RWPE2 (cell line): ENCODE measurements around the gene RABGAP1L.
A peak's percentile ranks its signal among the peaks of the same experiment; 100 is the strongest.
"Not testable (repeated sequence)": the region's sequence is repeated elsewhere in the genome, so short reads cannot be mapped to it uniquely, and the experiment has no call there.

Source experiments
- ATAC-seq: fragments of 200-7000 bp; cut with Tn5 transposase; 3 replicates; pipeline ENCODE4 v1.9.1; 2021; ENCODE audit warnings: low read depth
- DNase-seq: peaks from one replicate; pipeline ENCODE4 v3.0.0-alpha.2; 2020; ENCODE audit warnings: low spot score
- H3K27ac ChIP-seq: fragments of 450-650 bp; 2 replicates; pipeline ENCODE4 v1.5.1; 2017; ENCODE audit warnings: mild to moderate bottlenecking; ENCODE audit not compliant: poor library complexity, severe bottlenecking
- H3K27me3 ChIP-seq: fragments of 250-450 bp; sonication (Bioruptor Pico); 2 replicates; pipeline ENCODE4 v1.5.1; 2021; ENCODE audit warnings: mild to moderate bottlenecking, moderate library complexity; ENCODE audit not compliant: insufficient read depth, poor library complexity, severe bottlenecking
- H3K36me3 ChIP-seq: fragments of 250-450 bp; sonication (Bioruptor Pico); 2 replicates; pipeline ENCODE4 v1.5.1; 2020; ENCODE audit warnings: low read depth, mild to moderate bottlenecking, moderate library complexity
- H3K4me1 ChIP-seq: fragments of 250-450 bp; sonication (Bioruptor Pico); 2 replicates; pipeline ENCODE4 v1.5.1; 2021; ENCODE audit warnings: mild to moderate bottlenecking, moderate library complexity; ENCODE audit not compliant: insufficient read depth, poor library complexity, severe bottlenecking
- H3K4me3 ChIP-seq: fragments of 250-450 bp; sonication (Bioruptor Pico); 2 replicates; pipeline ENCODE4 v1.5.1; 2021; ENCODE audit warnings: mild to moderate bottlenecking, moderate library complexity; ENCODE audit not compliant: severe bottlenecking
- H3K9me3 ChIP-seq: fragments of 250-450 bp; sonication (Bioruptor Pico); 2 replicates; pipeline ENCODE4 v1.5.1; 2021; ENCODE audit warnings: mild to moderate bottlenecking, moderate library complexity; ENCODE audit not compliant: severe bottlenecking
- TF ChIP-seq, protein P1 (sequence below): fragments of 450-650 bp; IDR thresholded peaks from one replicate; pipeline ENCODE4 v1.5.1; 2017; ENCODE audit warnings: mild to moderate bottlenecking, moderate library complexity; ENCODE audit not compliant: poor library complexity, severe bottlenecking

Gene RABGAP1L

GRCh38 chr1:174114788-174115448, 44.4 kb upstream of the RABGAP1L start:
- DNase-seq = no peak
- ATAC-seq = peak; percentile 73; the same call in 2 of the 3 replicates

DNA sequence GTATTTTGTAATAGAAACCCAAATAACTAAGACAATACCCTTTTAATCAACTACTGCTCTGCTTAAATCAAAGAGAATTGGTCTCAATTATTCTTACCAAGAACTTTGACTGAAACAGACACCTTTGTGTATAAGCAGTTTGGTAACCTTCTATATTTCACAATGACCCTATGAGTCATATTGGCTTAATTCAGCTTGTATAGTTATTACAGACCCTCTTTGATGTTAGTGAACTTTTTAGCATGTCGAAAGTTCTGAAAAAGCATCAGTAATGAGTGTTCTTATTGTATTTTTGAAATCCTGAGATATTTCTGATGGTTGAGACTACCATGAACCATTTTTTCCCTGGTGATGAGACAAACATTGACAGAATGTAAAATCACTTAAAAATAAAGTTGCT, 43.3 kb upstream of the RABGAP1L start:
- DNase-seq = no peak

More at GRCh38 chr1:174114788-174115448, 44.4 kb upstream of the RABGAP1L start:
- H3K36me3 ChIP-seq = no peaks in the 10 kb centered on the region
- no peaks in the 10 kb centered on the region for H3K9me3 ChIP-seq
- TF ChIP-seq, protein P1, sequence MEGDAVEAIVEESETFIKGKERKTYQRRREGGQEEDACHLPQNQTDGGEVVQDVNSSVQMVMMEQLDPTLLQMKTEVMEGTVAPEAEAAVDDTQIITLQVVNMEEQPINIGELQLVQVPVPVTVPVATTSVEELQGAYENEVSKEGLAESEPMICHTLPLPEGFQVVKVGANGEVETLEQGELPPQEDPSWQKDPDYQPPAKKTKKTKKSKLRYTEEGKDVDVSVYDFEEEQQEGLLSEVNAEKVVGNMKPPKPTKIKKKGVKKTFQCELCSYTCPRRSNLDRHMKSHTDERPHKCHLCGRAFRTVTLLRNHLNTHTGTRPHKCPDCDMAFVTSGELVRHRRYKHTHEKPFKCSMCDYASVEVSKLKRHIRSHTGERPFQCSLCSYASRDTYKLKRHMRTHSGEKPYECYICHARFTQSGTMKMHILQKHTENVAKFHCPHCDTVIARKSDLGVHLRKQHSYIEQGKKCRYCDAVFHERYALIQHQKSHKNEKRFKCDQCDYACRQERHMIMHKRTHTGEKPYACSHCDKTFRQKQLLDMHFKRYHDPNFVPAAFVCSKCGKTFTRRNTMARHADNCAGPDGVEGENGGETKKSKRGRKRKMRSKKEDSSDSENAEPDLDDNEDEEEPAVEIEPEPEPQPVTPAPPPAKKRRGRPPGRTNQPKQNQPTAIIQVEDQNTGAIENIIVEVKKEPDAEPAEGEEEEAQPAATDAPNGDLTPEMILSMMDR = peak; percentile 57
- no peaks in the 10 kb centered on the region for H3K27me3 ChIP-seq
- no peak overlapping the region for H3K27ac ChIP-seq
- peaks cover 4% of the 10 kb centered on the region for H3K4me1 ChIP-seq
- no peak overlapping the region for H3K4me3 ChIP-seq

DNA sequence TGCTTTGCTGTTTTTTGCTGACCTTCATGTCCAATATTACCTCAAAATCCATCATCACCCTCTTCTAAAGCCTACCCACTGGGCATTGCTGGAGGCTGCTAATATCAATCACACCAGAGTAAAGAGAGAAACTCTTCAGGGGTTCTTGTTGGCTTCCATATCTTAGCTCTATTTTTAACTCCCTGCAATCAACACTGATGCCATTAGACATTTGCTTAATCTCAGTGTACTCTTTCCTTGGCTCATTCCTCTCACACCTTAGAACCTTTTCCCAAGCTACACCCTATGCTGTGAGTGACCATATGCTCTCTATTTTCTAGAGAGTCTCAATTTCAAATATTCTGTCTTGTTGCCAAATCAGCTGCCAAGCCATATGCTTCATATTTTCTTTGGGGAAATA, 40.6 kb upstream of the RABGAP1L start:
- H3K27me3 ChIP-seq = no peaks in the 10 kb centered on the region
- no peaks in the 10 kb centered on the region for H3K36me3 ChIP-seq
- no peak overlapping the region for H3K27ac ChIP-seq
- no peak overlapping the region for H3K4me3 ChIP-seq
- ATAC-seq (no peak), DNase-seq (no peak)
- H3K4me1 ChIP-seq = peaks cover 4% of the 10 kb centered on the region
- no peaks in the 10 kb centered on the region for H3K9me3 ChIP-seq
- TF ChIP-seq, protein P1 = no peak

More for the DNA sequence above, 43.3 kb upstream of the RABGAP1L start:
- Histone ChIP-seq H3K9me3 (no peaks in the 10 kb centered on the region), H3K4me1 (peaks cover 4% of the 10 kb centered on the region), H3K4me3 (no peak overlapping the region), H3K36me3 (no peaks in the 10 kb centered on the region), H3K27ac (no peak overlapping the region), H3K27me3 (no peaks in the 10 kb centered on the region)
- ATAC-seq = peak; percentile 82
- TF ChIP-seq, protein P1 = no peak

DNA sequence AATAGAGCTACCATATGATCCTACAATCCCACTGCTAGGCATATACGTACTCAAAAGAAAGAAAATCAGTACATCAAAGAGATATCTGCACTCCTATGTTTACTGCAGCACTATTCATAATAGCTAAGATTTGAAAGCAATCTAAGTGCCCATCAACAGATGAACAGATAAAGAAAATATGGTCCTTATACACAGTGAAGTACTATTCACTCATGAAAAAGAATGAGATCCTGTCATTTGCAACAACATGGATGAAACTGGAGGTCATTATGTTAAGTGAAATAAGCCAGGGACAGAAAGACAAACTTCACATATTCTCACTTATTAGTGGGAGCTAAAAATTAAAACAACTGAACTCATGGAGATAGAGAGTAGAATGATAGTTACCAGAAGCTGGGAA, 37.0 kb upstream of the RABGAP1L start:
- H3K9me3 ChIP-seq, DNase-seq, H3K4me3 ChIP-seq, ATAC-seq, H3K27me3 ChIP-seq, H3K4me1 ChIP-seq, H3K27ac ChIP-seq, H3K36me3 ChIP-seq: not testable (repeated sequence)

DNA sequence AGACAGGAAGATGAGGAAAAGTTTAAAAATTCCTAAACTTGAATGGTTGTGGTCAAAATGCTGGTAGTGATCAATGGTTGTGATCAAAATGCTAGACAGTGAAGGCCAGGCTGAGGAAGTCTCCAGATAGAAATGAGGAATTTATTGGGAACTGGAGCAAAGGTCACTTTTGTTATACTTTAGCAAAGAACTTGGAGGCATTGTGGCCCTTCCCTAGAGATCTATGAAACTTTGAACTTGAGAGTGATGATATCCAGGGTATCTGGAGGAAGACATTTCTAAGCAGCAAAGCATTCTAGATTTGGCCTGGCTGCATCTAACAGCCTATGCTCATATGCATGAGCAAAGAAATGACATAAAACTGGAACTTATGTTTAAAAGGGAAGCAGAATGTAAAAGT, 35.5 kb upstream of the RABGAP1L start:
- Histone ChIP-seq H3K27me3 (no peaks in the 10 kb centered on the region), H3K9me3 (no peaks in the 10 kb centered on the region), H3K4me3 (no peak overlapping the region), H3K36me3 (no peaks in the 10 kb centered on the region), H3K27ac (no peak overlapping the region), H3K4me1 (no peaks in the 10 kb centered on the region)
- ATAC-seq (no peak), DNase-seq (no peak)
- TF ChIP-seq, protein P1 = no peak

GRCh38 chr1:174127176-174127575, 32.1 kb upstream of the RABGAP1L start:
- not testable (repeated sequence) for ATAC-seq, H3K4me3 ChIP-seq, H3K4me1 ChIP-seq, H3K9me3 ChIP-seq, H3K36me3 ChIP-seq, H3K27ac ChIP-seq, DNase-seq, H3K27me3 ChIP-seq
